ENCODE data around the gene SNRNP40.

SNRNP40 gene

GRCh38 chr1:31228986-31229385 lies 67.6 kb downstream of the SNRNP40 start:
- TF ChIP-seq GATA3 (IDR thresholded peaks at IDR 0.05; ENCODE audit: low read depth, low read length) (no peak), GATA2 (IDR thresholded peaks at IDR 0.05; ENCODE audit: low read depth, low read length) (no peak)

GRCh38 chr1:31227891-31228568 lies 68.6 kb downstream of the SNRNP40 start:
- no peak for TF ChIP-seq GATA3 (IDR thresholded peaks at IDR 0.05; ENCODE audit: low read depth, low read length)
- peak; percentile 51; the same call in 1 of the 2 replicates for TF ChIP-seq GATA2 (IDR thresholded peaks at IDR 0.05; ENCODE audit: low read depth, low read length)

- TF ChIP-seq GATA2 (IDR thresholded peaks at IDR 0.05; ENCODE audit: low read depth, low read length) (no peak), GATA3 (IDR thresholded peaks at IDR 0.05; ENCODE audit: low read depth, low read length) (no peak)
Measured at GRCh38 chr1:31224068-31224467, 72.5 kb downstream of the SNRNP40 start.

GRCh38 chr1:31222176-31222575 lies 74.4 kb downstream of the SNRNP40 start:
- TF ChIP-seq GATA3 (IDR thresholded peaks at IDR 0.05; ENCODE audit: low read depth, low read length), result no peak
- no peak for TF ChIP-seq GATA2 (IDR thresholded peaks at IDR 0.05; ENCODE audit: low read depth, low read length)

GRCh38 chr1:31221072-31221471 lies 75.5 kb downstream of the SNRNP40 start:
- TF ChIP-seq GATA2 (IDR thresholded peaks at IDR 0.05; ENCODE audit: low read depth, low read length), result no peak
- no peak for TF ChIP-seq GATA3 (IDR thresholded peaks at IDR 0.05; ENCODE audit: low read depth, low read length)

GRCh38 chr1:31219489-31219888 lies 77.1 kb downstream of the SNRNP40 start:
- TF ChIP-seq GATA2 (IDR thresholded peaks at IDR 0.05; ENCODE audit: low read depth, low read length), result no peak
- TF ChIP-seq GATA3 (IDR thresholded peaks at IDR 0.05; ENCODE audit: low read depth, low read length), result no peak

- TF ChIP-seq GATA2 (IDR thresholded peaks at IDR 0.05; ENCODE audit: low read depth, low read length) (no peak), GATA3 (IDR thresholded peaks at IDR 0.05; ENCODE audit: low read depth, low read length) (no peak)
Measured at GRCh38 chr1:31218705-31219104, 77.9 kb downstream of the SNRNP40 start.

GRCh38 chr1:31216016-31216415 lies 80.6 kb downstream of the SNRNP40 start:
- TF ChIP-seq GATA3 (IDR thresholded peaks at IDR 0.05; ENCODE audit: low read depth, low read length), result no peak
- TF ChIP-seq GATA2 (IDR thresholded peaks at IDR 0.05; ENCODE audit: low read depth, low read length), result 0 out of 2 replicates have a peak, but pooled peaks have one; percentile 13

GRCh38 chr1:31215065-31215570 lies 81.5 kb downstream of the SNRNP40 start:
- TF ChIP-seq GATA2 (IDR thresholded peaks at IDR 0.05; ENCODE audit: low read depth, low read length) (no peak), GATA3 (IDR thresholded peaks at IDR 0.05; ENCODE audit: low read depth, low read length) (no peak)

- TF ChIP-seq GATA3 (IDR thresholded peaks at IDR 0.05; ENCODE audit: low read depth, low read length) (no peak), GATA2 (IDR thresholded peaks at IDR 0.05; ENCODE audit: low read depth, low read length) (no peak)
Measured at GRCh38 chr1:31214316-31215064, 82.1 kb downstream of the SNRNP40 start.

Measured in SH-SY5Y (cell line).